Hematopoietic multipotent progenitor cell (in vitro differentiated cells): Measurements from ENCODE around the gene PDIA6. TPM values are rescaled to one million over a fixed set of nuclear protein-coding genes. Genes with fewer than 3 reads are reported as not detected.
"Not testable (repeated sequence)": the region's sequence is repeated elsewhere in the genome, so short reads cannot be mapped to it uniquely, and the experiment has no call there.

Experiments
- DNase-seq, 3 donors: peaks; one replicate each; pipeline ENCODE4 v3.0.0-alpha.2; 2011 to 2015; ENCODE audit warnings: low read depth in 2 of 3, low spot score in 2 of 3
- total RNA-seq: library from RNA; depleted of rRNA; stranded (reverse); fragments of >200 nt; gene quantifications from one replicate; pipeline ENCODE4 v1.2.3, GENCODE V29; 2012

The PDIA6 gene
- total RNA-seq, 1 donor, result 60.1 TPM

GRCh38 chr2:10833021-10833420, 20.4 kb upstream of the PDIA6 start:
- DNase-seq, result no peak

GRCh38 chr2:10832203-10832936, 19.8 kb upstream of the PDIA6 start:
- peak; percentile 69 to 89 (median 85) for DNase-seq

GRCh38 chr2:10831400-10831985, 18.9 kb upstream of the PDIA6 start:
- DNase-seq, result no peak

GRCh38 chr2:10830641-10831399, 18.2 kb upstream of the PDIA6 start:
- no peak for DNase-seq

- no peak for DNase-seq
These were observed 17.6 kb upstream of the PDIA6 start for GRCh38 chr2:10830203-10830602.

GRCh38 chr2:10829299-10829698, 16.7 kb upstream of the PDIA6 start:
- no peak for DNase-seq

- DNase-seq, result no peak
These were observed 15.8 kb upstream of the PDIA6 start for GRCh38 chr2:10828346-10828745.

GRCh38 chr2:10826625-10827024, 14.0 kb upstream of the PDIA6 start:
- DNase-seq, result no peak

- no peak for DNase-seq
These were observed 13.4 kb upstream of the PDIA6 start for GRCh38 chr2:10826026-10826425.

GRCh38 chr2:10824191-10824590, 11.6 kb upstream of the PDIA6 start:
- DNase-seq, result no peak

GRCh38 chr2:10820978-10821695, 8.6 kb upstream of the PDIA6 start:
- peak in 1 of 3 donors; percentile 44 for DNase-seq

GRCh38 chr2:10820562-10820961, 8.0 kb upstream of the PDIA6 start:
- no peak for DNase-seq

- DNase-seq, result no peak
These were observed 7.2 kb upstream of the PDIA6 start for GRCh38 chr2:10819714-10820314.

GRCh38 chr2:10818984-10819383, 6.4 kb upstream of the PDIA6 start:
- DNase-seq, result no peak

- not testable (repeated sequence) for DNase-seq
These were observed 5.7 kb upstream of the PDIA6 start for GRCh38 chr2:10818305-10818704.

GRCh38 chr2:10817413-10817812, 4.8 kb upstream of the PDIA6 start:
- DNase-seq, result no peak

- no peak for DNase-seq
These were observed 2.2 kb upstream of the PDIA6 start for GRCh38 chr2:10814571-10815331.

GRCh38 chr2:10814142-10814541, 1.6 kb upstream of the PDIA6 start:
- DNase-seq, result no peak

GRCh38 chr2:10813163-10814138, 866 bp upstream of the PDIA6 start:
- DNase-seq, result not testable (repeated sequence)
